Fibroblast of skin of scalp (primary cell): ENCODE measurements around the gene DEGS2.
A peak's percentile ranks its signal among the peaks of the same experiment; 100 is the strongest.

Experiments
- DNase-seq: peaks from one replicate; pipeline ENCODE4 v3.0.0-alpha.2; 2013

DEGS2 gene

GRCh38 chr14:100131181-100131580 is 28.3 kb downstream of the DEGS2 start:
- no peak for DNase-seq

- DNase-seq, result no peak
Measured at GRCh38 chr14:100130521-100130920, 28.9 kb downstream of the DEGS2 start.

- peak; percentile 17 for DNase-seq
Measured at GRCh38 chr14:100129161-100129589, 30.3 kb downstream of the DEGS2 start.

- no peak for DNase-seq
Measured at GRCh38 chr14:100128688-100129087, 30.8 kb downstream of the DEGS2 start.

GRCh38 chr14:100127853-100128455 is 31.5 kb downstream of the DEGS2 start:
- DNase-seq, result no peak

GRCh38 chr14:100126401-100126800 is 33.0 kb downstream of the DEGS2 start:
- no peak for DNase-seq

GRCh38 chr14:100124551-100125088 is 34.8 kb downstream of the DEGS2 start:
- no peak for DNase-seq

- DNase-seq, result no peak
Measured at GRCh38 chr14:100123618-100124017, 35.8 kb downstream of the DEGS2 start.

GRCh38 chr14:100122481-100123223 is 36.8 kb downstream of the DEGS2 start:
- DNase-seq, result no peak

GRCh38 chr14:100121643-100122480 is 37.6 kb downstream of the DEGS2 start:
- no peak for DNase-seq

GRCh38 chr14:100120522-100121269 is 38.7 kb downstream of the DEGS2 start:
- no peak for DNase-seq

GRCh38 chr14:100119251-100119650 is 40.2 kb downstream of the DEGS2 start:
- no peak for DNase-seq

- no peak for DNase-seq
Measured at GRCh38 chr14:100118396-100119011, 40.9 kb downstream of the DEGS2 start.

GRCh38 chr14:100117633-100118395 is 41.6 kb downstream of the DEGS2 start:
- no peak for DNase-seq

- no peak for DNase-seq
Measured at GRCh38 chr14:100117026-100117425, 42.4 kb downstream of the DEGS2 start.

- no peak for DNase-seq
Measured at GRCh38 chr14:100116134-100116533, 43.3 kb downstream of the DEGS2 start.

- DNase-seq, result no peak
Measured at GRCh38 chr14:100115726-100116125, 43.7 kb downstream of the DEGS2 start.

GRCh38 chr14:100115236-100115635 is 44.2 kb downstream of the DEGS2 start:
- DNase-seq, result no peak

GRCh38 chr14:100114109-100114765 is 45.2 kb downstream of the DEGS2 start:
- DNase-seq, result no peak

- DNase-seq, result no peak
Measured at GRCh38 chr14:100111931-100112704, 47.3 kb downstream of the DEGS2 start.
